ENCODE measurements around the gene PRM3.

The PRM3 gene

DNA sequence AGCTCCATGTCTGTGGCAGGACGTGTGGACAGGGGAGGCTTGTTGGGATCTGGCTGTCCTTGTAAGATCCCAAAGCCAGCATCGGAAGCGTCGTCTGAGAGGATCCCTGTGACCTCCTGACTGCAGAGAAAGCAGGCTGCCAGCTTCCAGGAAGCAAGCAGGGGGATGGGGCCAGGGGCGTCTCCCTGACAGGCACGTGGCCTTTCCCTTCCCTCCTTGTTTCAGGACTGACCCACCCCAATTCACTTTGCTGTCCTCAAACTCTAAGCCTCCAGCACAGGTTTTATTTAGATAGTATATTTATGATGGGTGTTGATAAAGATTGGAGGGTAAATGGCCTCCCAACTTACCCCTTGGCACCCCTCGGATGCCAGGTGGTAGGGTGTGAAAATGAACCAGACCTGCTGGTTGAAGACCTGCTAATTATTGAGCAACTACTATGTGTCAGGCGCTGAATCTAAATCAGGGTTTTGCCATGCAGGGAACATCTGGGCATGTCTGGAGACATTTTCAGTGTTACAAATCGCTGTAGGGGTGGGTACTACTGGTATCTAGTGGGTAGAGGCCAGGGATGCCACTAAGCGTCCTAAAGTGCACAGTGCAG, 42.0 kb downstream of the PRM3 start:
- no peak for DNase-seq (ENCODE audit: insufficient read length, low spot score)
- no peak for TF ChIP-seq CTCF (IDR thresholded peaks at IDR 0.05; ENCODE audit: insufficient read depth, missing control alignments)
- no peak for FAIRE-seq

DNA sequence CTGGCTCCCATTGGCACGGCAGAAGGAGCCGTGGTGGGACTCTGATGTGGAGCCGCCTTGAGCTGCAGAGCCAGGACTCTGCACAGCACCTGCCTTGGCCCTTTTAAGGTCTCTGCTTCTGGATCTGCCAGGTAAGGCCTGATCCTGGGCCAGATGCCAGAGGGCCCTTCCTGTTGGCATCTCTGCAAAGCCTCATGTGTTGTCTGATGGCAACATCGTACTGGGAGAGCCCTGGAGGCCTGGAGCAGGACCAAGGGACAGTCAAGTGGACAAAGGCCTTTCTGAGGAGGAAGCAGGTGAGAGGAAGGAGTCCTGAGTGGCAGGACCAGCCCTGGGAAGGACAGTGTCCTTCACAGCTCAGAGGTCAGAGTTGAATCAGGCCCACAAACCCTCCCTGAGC, 43.5 kb downstream of the PRM3 start:
- TF ChIP-seq CTCF (IDR thresholded peaks at IDR 0.05; ENCODE audit: insufficient read depth, missing control alignments), result no peak
- FAIRE-seq (no peak), DNase-seq (ENCODE audit: insufficient read length, low spot score) (no peak)

- no peak for DNase-seq (ENCODE audit: insufficient read length, low spot score)
- no peak for TF ChIP-seq CTCF (IDR thresholded peaks at IDR 0.05; ENCODE audit: insufficient read depth, missing control alignments)
- no peak for FAIRE-seq
These were observed 44.0 kb downstream of the PRM3 start for GRCh38 chr16:11229432-11229831.

GRCh38 chr16:11225677-11226549, 47.5 kb downstream of the PRM3 start:
- DNase-seq (ENCODE audit: insufficient read length, low spot score) (no peak), FAIRE-seq (no peak)
- TF ChIP-seq CTCF (IDR thresholded peaks at IDR 0.05; ENCODE audit: insufficient read depth, missing control alignments), result no peak

DNA sequence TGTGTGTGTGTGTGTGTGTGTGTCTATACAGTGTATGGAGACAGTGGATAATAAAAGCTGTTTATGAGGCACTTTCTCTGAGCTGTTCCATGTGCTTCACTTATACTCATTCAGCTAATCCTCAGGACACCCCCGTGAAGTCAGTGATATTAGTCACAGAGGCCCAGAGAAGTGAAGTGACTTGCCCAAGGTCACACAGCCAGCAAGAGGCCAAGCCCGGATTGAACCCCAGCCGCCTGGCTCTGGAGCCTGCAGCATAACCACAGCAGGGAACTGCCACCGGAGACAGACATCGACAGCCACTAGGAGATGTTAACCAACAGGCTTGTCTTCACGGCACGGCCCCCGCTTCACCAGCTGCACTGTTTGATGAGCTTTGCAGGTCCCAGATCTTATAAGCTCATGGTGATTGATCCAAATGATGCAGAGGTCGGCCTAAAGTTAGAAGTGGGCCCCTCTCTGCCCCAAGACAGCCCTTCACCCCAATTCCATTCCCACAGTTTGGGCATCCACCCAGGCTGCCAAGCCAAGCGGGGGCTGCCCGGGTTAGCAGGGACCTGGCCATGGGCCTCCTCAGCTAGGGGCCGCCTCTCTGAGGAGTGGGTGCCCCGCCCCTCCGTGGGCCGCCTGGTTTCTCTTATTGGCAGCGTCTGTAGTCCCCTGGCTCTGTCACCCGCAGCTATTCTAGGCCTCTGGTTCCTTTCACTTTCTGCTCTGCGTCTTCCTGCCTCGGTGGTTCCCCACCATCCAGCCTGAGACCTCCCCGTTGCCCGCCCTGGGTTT, 48.3 kb downstream of the PRM3 start:
- FAIRE-seq (no peak), DNase-seq (ENCODE audit: insufficient read length, low spot score) (no peak)
- no peak for TF ChIP-seq CTCF (IDR thresholded peaks at IDR 0.05; ENCODE audit: insufficient read depth, missing control alignments)

DNA sequence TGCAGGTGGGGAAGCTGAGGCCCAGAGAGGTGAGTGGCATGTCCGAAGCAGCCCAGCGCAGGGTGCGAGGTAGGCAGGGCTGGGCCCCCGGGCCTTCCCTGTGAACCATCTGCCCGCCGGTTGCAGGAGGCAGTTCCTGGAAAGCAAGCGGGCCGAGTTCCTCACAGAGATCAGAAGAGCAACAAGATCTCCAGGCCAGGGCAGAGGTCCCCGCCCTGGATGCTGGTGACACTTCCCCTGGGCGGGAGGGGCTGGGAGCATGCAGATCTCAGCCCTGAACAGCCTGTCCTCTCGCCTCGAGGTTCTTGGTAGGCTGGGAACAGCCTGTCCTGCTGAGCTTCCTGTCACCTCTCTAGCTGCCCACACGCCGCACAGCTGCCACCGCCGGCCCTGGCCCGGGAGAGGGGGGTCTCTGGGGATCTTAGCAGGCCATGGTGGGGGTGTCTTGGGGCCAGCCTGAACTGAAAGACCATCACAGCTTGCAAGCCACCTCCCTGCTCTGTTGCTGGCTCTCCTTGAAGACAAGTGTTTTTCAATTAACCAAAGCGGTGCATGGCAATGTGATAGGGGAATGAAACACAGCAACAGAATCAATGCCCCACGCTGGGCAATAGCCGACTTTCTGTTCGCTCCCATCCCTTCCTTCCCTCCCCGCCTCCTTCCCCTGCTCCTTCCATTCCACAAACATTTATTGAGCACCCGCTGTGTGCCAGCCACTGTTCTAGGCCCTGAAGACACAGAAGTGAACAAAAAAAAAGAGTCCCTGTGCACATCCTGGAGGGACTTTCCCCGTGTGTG, 49.1 kb downstream of the PRM3 start:
- FAIRE-seq, result no peak
- no peak for TF ChIP-seq CTCF (IDR thresholded peaks at IDR 0.05; ENCODE audit: insufficient read depth, missing control alignments)
- no peak for DNase-seq (ENCODE audit: insufficient read length, low spot score)

Measured in D721Med (cell line).